ENCODE data around the gene BAHD1. TPM values are rescaled to one million over a fixed set of nuclear protein-coding genes. Genes with fewer than 3 reads are reported as not detected.

Gene BAHD1
- total RNA-seq, 2 donors from 2014 or later = 10.1 to 16.2 TPM

- Histone ChIP-seq H3K27ac (no peak overlapping the region), H3K4me3 (no peak overlapping the region), H3K27me3 (no peaks in the 10 kb centered on the region), H3K9me3 (no peaks in the 10 kb centered on the region), H3K36me3 (replicated peaks in 1 of 2; ENCODE audit: insufficient read depth in 1 of 2, low read depth in 2 of 2) (peaks cover 0 to 6% of the 10 kb centered on the region in 2 donors), H3K4me1 (peaks cover 4% of the 10 kb centered on the region)
- DNase-seq (no peak), ATAC-seq (no peak)
- 96 to 97% methylated on average over 12 to 21 of the region's 21 CpGs for WGBS, 2 donors
- intact Hi-C loops (cut with DNase I) = no loop called here
- no peak for TF ChIP-seq POLR2A (IDR thresholded peaks at IDR 0.05)
- TF ChIP-seq, protein P1, sequence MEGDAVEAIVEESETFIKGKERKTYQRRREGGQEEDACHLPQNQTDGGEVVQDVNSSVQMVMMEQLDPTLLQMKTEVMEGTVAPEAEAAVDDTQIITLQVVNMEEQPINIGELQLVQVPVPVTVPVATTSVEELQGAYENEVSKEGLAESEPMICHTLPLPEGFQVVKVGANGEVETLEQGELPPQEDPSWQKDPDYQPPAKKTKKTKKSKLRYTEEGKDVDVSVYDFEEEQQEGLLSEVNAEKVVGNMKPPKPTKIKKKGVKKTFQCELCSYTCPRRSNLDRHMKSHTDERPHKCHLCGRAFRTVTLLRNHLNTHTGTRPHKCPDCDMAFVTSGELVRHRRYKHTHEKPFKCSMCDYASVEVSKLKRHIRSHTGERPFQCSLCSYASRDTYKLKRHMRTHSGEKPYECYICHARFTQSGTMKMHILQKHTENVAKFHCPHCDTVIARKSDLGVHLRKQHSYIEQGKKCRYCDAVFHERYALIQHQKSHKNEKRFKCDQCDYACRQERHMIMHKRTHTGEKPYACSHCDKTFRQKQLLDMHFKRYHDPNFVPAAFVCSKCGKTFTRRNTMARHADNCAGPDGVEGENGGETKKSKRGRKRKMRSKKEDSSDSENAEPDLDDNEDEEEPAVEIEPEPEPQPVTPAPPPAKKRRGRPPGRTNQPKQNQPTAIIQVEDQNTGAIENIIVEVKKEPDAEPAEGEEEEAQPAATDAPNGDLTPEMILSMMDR (IDR thresholded peaks at IDR 0.05) = no peak
Measured at GRCh38 chr15:40461958-40462357, 21.2 kb downstream of the BAHD1 start.

- intact Hi-C loops (cut with DNase I) = no loop called here
- H3K36me3 ChIP-seq (replicated peaks in 1 of 2; ENCODE audit: insufficient read depth in 1 of 2, low read depth in 2 of 2) = peaks cover 0 to 6% of the 10 kb centered on the region in 2 donors
Measured at GRCh38 chr15:40463279-40463678, 22.5 kb downstream of the BAHD1 start.

DNA sequence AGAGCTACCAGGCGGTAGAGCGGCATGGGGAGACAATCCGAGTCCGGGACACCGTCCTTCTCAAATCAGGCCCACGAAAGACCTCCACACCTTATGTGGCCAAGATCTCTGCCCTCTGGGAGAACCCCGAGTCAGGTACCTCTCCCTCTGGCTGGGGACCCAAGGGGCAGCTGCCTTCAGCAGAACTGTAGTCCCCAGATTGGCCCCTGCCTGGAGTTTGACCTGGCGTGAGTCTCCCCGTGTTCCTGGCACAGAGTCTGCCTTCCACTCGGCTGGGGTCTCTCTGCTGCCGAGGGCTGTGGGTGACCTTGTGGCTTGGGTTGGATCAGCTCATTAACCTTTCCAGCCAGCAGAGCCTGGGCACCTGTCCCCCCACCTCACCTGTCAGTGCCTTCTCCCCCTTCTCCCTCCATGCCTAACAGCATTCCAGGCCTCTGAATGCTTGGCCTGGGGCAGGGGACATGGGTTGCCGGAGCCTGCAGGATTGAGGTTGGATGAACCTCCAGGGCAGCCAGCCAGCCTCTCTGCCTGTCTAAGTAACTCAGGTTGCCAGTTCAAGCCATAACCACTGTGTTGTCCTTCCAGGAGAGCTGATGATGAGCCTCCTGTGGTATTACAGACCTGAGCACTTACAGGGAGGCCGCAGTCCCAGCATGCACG is 23.3 kb downstream of the BAHD1 start:
- Histone ChIP-seq H3K9me3 (no peaks in the 10 kb centered on the region), H3K4me3 (no peak overlapping the region), H3K27ac (no peak overlapping the region), H3K36me3 (replicated peaks in 1 of 2; ENCODE audit: insufficient read depth in 1 of 2, low read depth in 2 of 2) (peaks cover 0 to 6% of the 10 kb centered on the region in 2 donors), H3K4me1 (no peaks in the 10 kb centered on the region), H3K27me3 (no peaks in the 10 kb centered on the region)
- 90 to 95% methylated on average over 8 to 13 of the region's 14 CpGs for WGBS, 2 donors
- TF ChIP-seq, protein P1 (IDR thresholded peaks at IDR 0.05) = no peak
- TF ChIP-seq POLR2A (IDR thresholded peaks at IDR 0.05) = no peak
- intact Hi-C loops (cut with DNase I) = no loop called here
- DNase-seq (no peak), ATAC-seq (no peak)

More at GRCh38 chr15:40463279-40463678, 22.5 kb downstream of the BAHD1 start:
- no peaks in the 10 kb centered on the region for H3K4me1 ChIP-seq
- H3K27ac ChIP-seq = no peak overlapping the region
- H3K4me3 ChIP-seq = no peak overlapping the region
- TF ChIP-seq, protein P1 (IDR thresholded peaks at IDR 0.05) = no peak
- TF ChIP-seq POLR2A (IDR thresholded peaks at IDR 0.05) = no peak
- no peak for ATAC-seq
- DNase-seq = no peak
- WGBS, 2 donors = 86 to 95% methylated on average over 2 of the region's 2 CpGs
- no peaks in the 10 kb centered on the region for H3K27me3 ChIP-seq
- no peaks in the 10 kb centered on the region for H3K9me3 ChIP-seq

- Histone ChIP-seq H3K4me3 (no peak overlapping the region), H3K27me3 (no peaks in the 10 kb centered on the region), H3K9me3 (no peaks in the 10 kb centered on the region), H3K36me3 (replicated peaks in 1 of 2; ENCODE audit: insufficient read depth in 1 of 2, low read depth in 2 of 2) (peaks cover 0 to 6% of the 10 kb centered on the region in 2 donors), H3K4me1 (no peaks in the 10 kb centered on the region), H3K27ac (no peak overlapping the region)
- DNase-seq (no peak), ATAC-seq (no peak)
- intact Hi-C loops (cut with DNase I) = no loop called here
- TF ChIP-seq, protein P1 (IDR thresholded peaks at IDR 0.05) = no peak
- no peak for TF ChIP-seq POLR2A (IDR thresholded peaks at IDR 0.05)
- 84 to 95% methylated on average over 3 of the region's 3 CpGs for WGBS, 2 donors
Measured at GRCh38 chr15:40464595-40465185, 23.9 kb downstream of the BAHD1 start.

All from body of pancreas (tissue), 4 donors.